Suprapubic skin (tissue), 4 donors: ENCODE data around the gene CCND3. TPM values are rescaled to one million over a fixed set of nuclear protein-coding genes. Genes with fewer than 3 reads are reported as not detected.

Experiments used
- DNase-seq, 2 donors: peaks; one replicate each; pipeline ENCODE4 v3.0.0-alpha.2; 2019; ENCODE audit warnings: low spot score in 2 of 2
- H3K27ac ChIP-seq: fragments of 200-600 bp; sonication (generic); one replicate; pipeline ENCODE4 v1.5.1; 2019
- H3K27me3 ChIP-seq: fragments of 200-600 bp; sonication (generic); one replicate; pipeline ENCODE4 v1.5.1; 2019
- H3K36me3 ChIP-seq: fragments of 200-600 bp; sonication (generic); one replicate; pipeline ENCODE4 v1.5.1; 2019
- H3K4me1 ChIP-seq: fragments of 200-600 bp; sonication (generic); one replicate; pipeline ENCODE4 v1.5.1; 2019
- H3K4me3 ChIP-seq: fragments of 200-600 bp; sonication (generic); one replicate; pipeline ENCODE4 v1.5.1; 2019; ENCODE audit warnings: mild to moderate bottlenecking
- H3K9me3 ChIP-seq: fragments of 200-600 bp; sonication (generic); one replicate; pipeline ENCODE4 v1.5.1; 2019
- EP300 ChIP-seq: sonication (generic); formaldehyde crosslinking; IDR thresholded peaks from one replicate; pipeline ENCODE4 v1.6.1; 2017; ENCODE audit warnings: antibody characterized with exemption
- POLR2A ChIP-seq, 2 donors: fragments of 450-650 bp; IDR thresholded peaks; one replicate each; pipeline ENCODE4 v1.6.1; 2017; ENCODE audit warnings: antibody characterized with exemption in 2 of 2, mild to moderate bottlenecking in 2 of 2, moderate library complexity in 2 of 2
- POLR2AphosphoS5 ChIP-seq, 3 donors: sonication (generic); formaldehyde crosslinking; IDR thresholded peaks; one replicate each; pipeline ENCODE4 v1.6.1; 2017; ENCODE audit warnings: antibody characterized with exemption in 3 of 3
- WGBS: methylation state at CpG from one replicate; pipeline ENCODE4 v1.1.5; 2018; 5-methylcytosine and 5-hydroxymethylcytosine counted together
- total RNA-seq, 4 donors: library from RNA; depleted of rRNA; stranded (reverse); fragments of >200 nt; gene quantifications; one replicate each; pipeline ENCODE4 v1.1.0, GENCODE V29; 2016
- TF ChIP-seq, protein P1 (sequence below), 2 donors: fragments of 200-600 bp in 1 of 2; fragments of 450-650 bp in 1 of 2; sonication (generic) in 1 of 2; IDR thresholded peaks; one replicate each; pipeline ENCODE4 v1.5.1; 2016 to 2019; ENCODE audit warnings: antibody characterized with exemption in 2 of 2, mild to moderate bottlenecking in 1 of 2, moderate library complexity in 1 of 2

CCND3 gene
- total RNA-seq, 4 donors from 2014 or later, result 106 to 214 (median 132) TPM

GRCh38 chr6:41966214-41966920 is 24.8 kb upstream of the CCND3 start:
- no peak for DNase-seq
- Histone ChIP-seq H3K4me1 (peaks cover 5% of the 10 kb centered on the region), H3K27ac (no peak overlapping the region), H3K36me3 (no peaks in the 10 kb centered on the region), H3K27me3 (no peaks in the 10 kb centered on the region), H3K9me3 (no peaks in the 10 kb centered on the region), H3K4me3 (no peak overlapping the region)
- WGBS, result 69% methylated on average over 5 of the region's 5 CpGs
- TF ChIP-seq EP300 (no peak), POLR2AphosphoS5 (IDR thresholded peaks at IDR 0.05) (no peak), POLR2A (IDR thresholded peaks at IDR 0.05) (no peak)
- TF ChIP-seq, protein P1, sequence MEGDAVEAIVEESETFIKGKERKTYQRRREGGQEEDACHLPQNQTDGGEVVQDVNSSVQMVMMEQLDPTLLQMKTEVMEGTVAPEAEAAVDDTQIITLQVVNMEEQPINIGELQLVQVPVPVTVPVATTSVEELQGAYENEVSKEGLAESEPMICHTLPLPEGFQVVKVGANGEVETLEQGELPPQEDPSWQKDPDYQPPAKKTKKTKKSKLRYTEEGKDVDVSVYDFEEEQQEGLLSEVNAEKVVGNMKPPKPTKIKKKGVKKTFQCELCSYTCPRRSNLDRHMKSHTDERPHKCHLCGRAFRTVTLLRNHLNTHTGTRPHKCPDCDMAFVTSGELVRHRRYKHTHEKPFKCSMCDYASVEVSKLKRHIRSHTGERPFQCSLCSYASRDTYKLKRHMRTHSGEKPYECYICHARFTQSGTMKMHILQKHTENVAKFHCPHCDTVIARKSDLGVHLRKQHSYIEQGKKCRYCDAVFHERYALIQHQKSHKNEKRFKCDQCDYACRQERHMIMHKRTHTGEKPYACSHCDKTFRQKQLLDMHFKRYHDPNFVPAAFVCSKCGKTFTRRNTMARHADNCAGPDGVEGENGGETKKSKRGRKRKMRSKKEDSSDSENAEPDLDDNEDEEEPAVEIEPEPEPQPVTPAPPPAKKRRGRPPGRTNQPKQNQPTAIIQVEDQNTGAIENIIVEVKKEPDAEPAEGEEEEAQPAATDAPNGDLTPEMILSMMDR (IDR thresholded peaks at IDR 0.05), result no peak

DNA sequence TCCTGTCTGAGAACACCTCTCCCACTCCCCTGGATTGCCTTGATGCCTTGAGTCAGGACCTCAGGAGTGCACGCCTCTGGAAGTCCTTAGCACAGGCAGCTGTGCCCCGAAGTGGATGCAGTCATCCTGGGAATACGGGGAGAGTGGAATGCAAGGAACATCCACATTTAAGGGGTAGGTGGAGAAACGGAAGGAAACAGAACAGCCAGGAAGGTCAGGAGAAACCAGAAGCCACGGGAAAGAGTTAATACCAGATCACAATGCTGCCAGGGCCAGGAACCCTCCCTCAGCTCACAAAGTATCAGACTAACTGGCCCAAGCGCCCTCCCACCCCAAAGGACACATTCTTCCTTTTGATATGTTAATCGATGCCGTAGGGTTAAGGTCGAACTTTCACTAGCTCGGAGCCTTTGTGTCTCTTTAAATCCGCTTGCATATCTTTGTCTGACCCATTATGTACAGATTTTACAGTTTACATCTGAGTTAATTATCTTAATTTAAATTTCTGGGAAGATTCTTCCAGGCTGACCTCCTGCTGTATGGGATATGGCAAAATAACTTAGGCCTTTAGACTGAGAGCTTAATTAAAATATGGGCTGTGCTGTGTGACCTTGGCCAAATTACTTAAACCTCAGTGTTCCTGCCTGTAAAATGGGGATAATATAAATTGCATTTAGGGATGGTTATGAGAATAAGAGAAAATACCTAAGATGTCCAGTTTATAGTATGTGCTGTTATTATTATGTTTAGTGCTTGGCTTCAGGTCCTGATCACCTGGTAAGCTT is 24.0 kb upstream of the CCND3 start:
- no peaks in the 10 kb centered on the region for H3K36me3 ChIP-seq
- 69% methylated on average over 11 of the region's 11 CpGs for WGBS
- H3K4me1 ChIP-seq, result peaks cover 5% of the 10 kb centered on the region
- H3K4me3 ChIP-seq, result no peak overlapping the region
- TF ChIP-seq EP300, result no peak
- no peak for TF ChIP-seq POLR2A (IDR thresholded peaks at IDR 0.05)
- TF ChIP-seq POLR2AphosphoS5 (IDR thresholded peaks at IDR 0.05), result no peak
- TF ChIP-seq, protein P1 (IDR thresholded peaks at IDR 0.05), result no peak
- H3K27me3 ChIP-seq, result no peaks in the 10 kb centered on the region
- H3K9me3 ChIP-seq, result no peaks in the 10 kb centered on the region
- peak in 1 of 2 donors; percentile 34 for DNase-seq
- no peak overlapping the region for H3K27ac ChIP-seq

DNA sequence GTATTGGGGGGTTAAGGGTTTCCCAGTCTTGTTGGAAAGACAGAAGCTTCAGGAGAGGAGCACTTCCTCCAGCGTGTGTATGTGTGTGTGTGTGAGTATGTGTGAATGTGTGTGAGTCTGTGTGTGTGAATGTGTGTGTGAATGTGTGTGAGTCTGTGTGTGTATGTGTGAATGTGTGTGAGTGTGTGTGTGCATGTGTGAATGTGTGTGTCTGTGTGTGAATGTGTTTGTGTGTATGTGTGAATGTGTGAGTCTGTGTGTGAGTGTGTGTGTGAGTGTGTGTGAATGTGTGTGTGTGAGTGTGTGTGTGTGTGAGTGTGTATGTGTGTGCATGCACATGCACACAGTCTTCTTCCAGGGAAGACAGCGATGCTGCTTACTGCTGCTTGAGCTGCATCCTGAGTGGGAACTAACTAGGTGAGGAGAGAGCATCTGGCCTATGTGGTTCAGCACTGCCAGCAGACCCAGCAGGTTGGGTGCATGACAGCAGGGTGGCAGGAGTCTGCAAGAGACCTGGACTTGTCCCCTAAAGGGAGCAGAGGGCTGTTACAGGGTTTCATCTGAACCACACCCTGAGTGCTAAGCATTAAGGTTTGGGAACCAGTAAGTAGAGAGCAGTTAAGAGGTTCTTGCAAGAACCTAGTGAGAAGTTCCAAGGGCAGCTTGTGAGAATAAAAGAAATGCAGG is 22.7 kb upstream of the CCND3 start:
- H3K4me1 ChIP-seq, result no peaks in the 10 kb centered on the region
- no peak overlapping the region for H3K4me3 ChIP-seq
- no peak overlapping the region for H3K27ac ChIP-seq
- peak in 1 of 2 donors; percentile 20 for DNase-seq
- H3K9me3 ChIP-seq, result no peaks in the 10 kb centered on the region
- H3K36me3 ChIP-seq, result no peaks in the 10 kb centered on the region
- no peaks in the 10 kb centered on the region for H3K27me3 ChIP-seq
- TF ChIP-seq, protein P1 (IDR thresholded peaks at IDR 0.05), result no peak
- TF ChIP-seq POLR2A (IDR thresholded peaks at IDR 0.05) (no peak), POLR2AphosphoS5 (IDR thresholded peaks at IDR 0.05) (no peak), EP300 (no peak)
- WGBS, result 77% methylated on average over 2 of the region's 2 CpGs

- H3K36me3 ChIP-seq, result no peaks in the 10 kb centered on the region
- WGBS, result 38% methylated on average over 1 of the region's 1 CpG
- H3K9me3 ChIP-seq, result no peaks in the 10 kb centered on the region
- DNase-seq, result peak in 1 of 2 donors; percentile 15
- H3K27ac ChIP-seq, result no peak overlapping the region
- no peak overlapping the region for H3K4me3 ChIP-seq
- no peaks in the 10 kb centered on the region for H3K4me1 ChIP-seq
- no peak for TF ChIP-seq EP300
- no peak for TF ChIP-seq POLR2AphosphoS5 (IDR thresholded peaks at IDR 0.05)
- TF ChIP-seq, protein P1 (IDR thresholded peaks at IDR 0.05), result no peak
- TF ChIP-seq POLR2A (IDR thresholded peaks at IDR 0.05), result no peak
- H3K27me3 ChIP-seq, result no peaks in the 10 kb centered on the region
Measured at GRCh38 chr6:41963371-41963770, 21.8 kb upstream of the CCND3 start.

- no peak overlapping the region for H3K27ac ChIP-seq
- no peaks in the 10 kb centered on the region for H3K27me3 ChIP-seq
- no peaks in the 10 kb centered on the region for H3K36me3 ChIP-seq
- H3K9me3 ChIP-seq, result no peaks in the 10 kb centered on the region
- no peaks in the 10 kb centered on the region for H3K4me1 ChIP-seq
- no peak for DNase-seq
- 90% methylated on average over 4 of the region's 4 CpGs for WGBS
- no peak for TF ChIP-seq POLR2A (IDR thresholded peaks at IDR 0.05)
- TF ChIP-seq EP300, result no peak
- no peak for TF ChIP-seq POLR2AphosphoS5 (IDR thresholded peaks at IDR 0.05)
- TF ChIP-seq, protein P1 (IDR thresholded peaks at IDR 0.05), result no peak
- H3K4me3 ChIP-seq, result no peak overlapping the region
Measured at GRCh38 chr6:41960028-41960427, 18.4 kb upstream of the CCND3 start.
